HepG2 (cell line): ENCODE measurements around the gene PSMG4. TPM values are rescaled to one million over a fixed set of nuclear protein-coding genes. Genes with fewer than 3 reads are reported as not detected.
A peak's percentile ranks its signal among the peaks of the same experiment; 100 is the strongest.

Experiments used
- ATAC-seq: fragments of 200-7000 bp; cut with Tn5 transposase; 3 replicates; pipeline ENCODE4 v1.9.1; 2020; ENCODE audit warnings: mild to moderate bottlenecking, moderate library complexity
- BruUV-seq: library from RNA; stranded (reverse); fragments of 400-500 nt; replicated peaks from 2 replicates; lab custom pipeline; 2021; lab: Mats Ljungman, UMichigan
- CTCF ChIA-PET: fragments of 300-600 bp; formaldehyde crosslinking; extraction: SDS; loops from one replicate; lab custom pipeline; 2021; ENCODE audit warnings: low total read pairs, inconsistent platforms, low intra/inter-chr PET ratio; lab: Yijun Ruan, JAX
- POLR2A ChIA-PET: fragments of 350-600 bp; sonication (Branson Sonifier 250); formaldehyde crosslinking; loops from one replicate; lab custom pipeline; 2020; ENCODE audit warnings: antibody characterized with exemption, inconsistent platforms; lab: Yijun Ruan, JAX
- DNase-seq: peaks from one replicate; pipeline ENCODE4 v3.0.0-alpha.2; 2015; ENCODE audit warnings: low spot score
- FAIRE-seq: peaks from 3 replicates; lab custom pipeline; 2011; peaks lifted over from hg19 to GRCh38; lab: Jason Lieb, UNC
- H2AFZ ChIP-seq: one replicate; pipeline ENCODE4 v1.6.1; 2011; ENCODE audit warnings: low read length, inconsistent platforms
- H3K27ac ChIP-seq: fragments of 300-600 bp; 3 replicates; pipeline ENCODE4 v1.8.0; 2011; ENCODE audit warnings: mixed run types, mild to moderate bottlenecking, mixed read lengths, low read length, inconsistent platforms; ENCODE audit not compliant: insufficient read depth; ENCODE audit errors: extremely low read length
- H3K27me3 ChIP-seq, 2 experiments: fragments of 200-600 bp in 1 of 2; 2 replicates in 1 of 2; 3 replicates in 1 of 2; pipeline versions ENCODE4 v1.6.0 to v1.8.0; 2011; ENCODE audit warnings: low read length in 2 of 2, mild to moderate bottlenecking in 2 of 2, moderate library complexity in 2 of 2, inconsistent platforms in 1 of 2; ENCODE audit not compliant: insufficient read depth in 2 of 2, control insufficient read depth in 1 of 2
- H3K36me3 ChIP-seq, 2 experiments: fragments of 200-600 bp in 1 of 2; replicated peaks in 1 of 2; 2 replicates in 1 of 2; 3 replicates in 1 of 2; pipeline versions ENCODE4 v1.5.1 to v1.8.0; 2011; ENCODE audit warnings: low read length in 2 of 2, inconsistent platforms in 1 of 2; ENCODE audit not compliant: insufficient read depth in 2 of 2, control insufficient read depth in 1 of 2
- H3K4me1 ChIP-seq: 2 replicates; pipeline ENCODE4 v1.5.1; 2012; ENCODE audit warnings: low read length, inconsistent platforms; ENCODE audit not compliant: insufficient read depth
- H3K4me2 ChIP-seq: 2 replicates; pipeline ENCODE4 v1.6.0; 2011; ENCODE audit warnings: low read depth, low read length, inconsistent platforms
- H3K4me3 ChIP-seq, 3 experiments: fragments of 200-600 bp in 1 of 3; sonication (generic), shearing (Covaris generic) in 1 of 3; replicated peaks in 1 of 3; 2 replicates each; pipeline ENCODE4 v1.5.1; 2011 to 2016; ENCODE audit warnings: low read length in 3 of 3, inconsistent platforms in 2 of 3, low read depth in 2 of 3, mild to moderate bottlenecking in 2 of 3, control low read depth in 1 of 3, mixed read lengths in 1 of 3; ENCODE audit not compliant: insufficient read depth in 1 of 3
- H3K79me2 ChIP-seq: one replicate; pipeline ENCODE4 v1.6.1; 2011; ENCODE audit warnings: low read length, inconsistent platforms; ENCODE audit not compliant: insufficient read depth
- H3K9ac ChIP-seq: 2 replicates; pipeline ENCODE4 v1.6.0; 2011; ENCODE audit warnings: mild to moderate bottlenecking, low read depth, low read length, inconsistent platforms; ENCODE audit not compliant: insufficient read depth
- H3K9me3 ChIP-seq: 2 replicates; pipeline ENCODE4 v1.5.1; 2012; ENCODE audit warnings: mild to moderate bottlenecking, low read length
- H4K20me1 ChIP-seq: 2 replicates; pipeline ENCODE4 v1.6.0; 2011; ENCODE audit warnings: inconsistent platforms, mild to moderate bottlenecking, low read length, moderate library complexity; ENCODE audit not compliant: insufficient read depth
- BHLHE40 ChIP-seq: IDR thresholded peaks from 2 replicates; pipeline ENCODE4 v1.6.1; 2011; ENCODE audit warnings: low read length, improper control_type of control experiment
- CBX2 ChIP-seq, 2 experiments: fragments of 200-600 bp in 1 of 2; sonication (generic); formaldehyde crosslinking in 1 of 2; IDR thresholded peaks; 2 replicates each; pipeline versions ENCODE4 v1.7.0 to v1.8.1; 2018 to 2022; ENCODE audit warnings: low read depth in 2 of 2, low read length in 1 of 2, mild to moderate bottlenecking in 1 of 2, missing genetic modification reagents in 1 of 2
- CBX5 ChIP-seq: sonication (generic); formaldehyde crosslinking; IDR thresholded peaks from 2 replicates; pipeline ENCODE4 v1.4.0; 2020; ENCODE audit warnings: missing genetic modification reagents, borderline replicate concordance
- CEBPB ChIP-seq: IDR thresholded peaks from 2 replicates; pipeline ENCODE4 v1.6.1; 2011; ENCODE audit warnings: low read depth, low read length, improper control_type of control experiment, borderline replicate concordance
- CHD4 ChIP-seq: fragments of 200-600 bp; sonication (generic); IDR thresholded peaks from 2 replicates; pipeline ENCODE4 v1.7.0; 2017; ENCODE audit warnings: mild to moderate bottlenecking, low read length, borderline replicate concordance
- JUNB ChIP-seq: sonication (generic); formaldehyde crosslinking; IDR thresholded peaks from 2 replicates; pipeline ENCODE4 v1.8.0; 2022; ENCODE audit warnings: missing genetic modification reagents, mild to moderate bottlenecking, borderline replicate concordance
- KDM2A ChIP-seq: sonication (generic); formaldehyde crosslinking; IDR thresholded peaks from 2 replicates; pipeline ENCODE4 v1.4.0; 2020; ENCODE audit warnings: low read depth, missing genetic modification reagents, borderline replicate concordance
- KLF11 ChIP-seq: IDR thresholded peaks from 2 replicates; pipeline ENCODE4 v1.6.1; 2016; ENCODE audit warnings: missing compliant biosample characterization
- KLF13 ChIP-seq: sonication (generic); formaldehyde crosslinking; IDR thresholded peaks from 2 replicates; pipeline ENCODE4 v1.4.0; 2020; ENCODE audit warnings: mild to moderate bottlenecking, missing genetic modification reagents
- PHF5A ChIP-seq: IDR thresholded peaks from one replicate; pipeline ENCODE4 v1.6.1; 2018; ENCODE audit warnings: low read depth, missing genetic modification reagents; ENCODE audit not compliant: unreplicated experiment
- POLR2AphosphoS2 ChIP-seq: IDR thresholded peaks from 2 replicates; pipeline ENCODE4 v1.6.1; 2011; ENCODE audit warnings: low read depth, low read length, improper control_type of control experiment
- RNF2 ChIP-seq: fragments of 450-650 bp; conservative IDR thresholded peaks from 2 replicates; pipeline ENCODE4 v1.6.1; 2016; ENCODE audit warnings: low read depth
- SP2 ChIP-seq: sonication (generic); formaldehyde crosslinking; IDR thresholded peaks from 2 replicates; pipeline ENCODE4 v1.5.1; 2020; ENCODE audit warnings: mild to moderate bottlenecking, missing genetic modification reagents
- TAF15 ChIP-seq: fragments of 200-400 bp; formaldehyde crosslinking; IDR thresholded peaks from one replicate; pipeline ENCODE4 v1.6.1; 2018; ENCODE audit warnings: mild to moderate bottlenecking, low read depth, low read length; ENCODE audit not compliant: poor library complexity, severe bottlenecking
- TRIM24 ChIP-seq: sonication (generic); formaldehyde crosslinking; IDR thresholded peaks from 2 replicates; pipeline ENCODE4 v1.8.0; 2022; ENCODE audit warnings: mild to moderate bottlenecking, missing genetic modification reagents
- ZNF543 ChIP-seq: sonication (generic); formaldehyde crosslinking; IDR thresholded peaks from 2 replicates; pipeline ENCODE4 v1.4.0; 2020; ENCODE audit warnings: mild to moderate bottlenecking, missing genetic modification reagents
- ZNF678 ChIP-seq: sonication (generic); formaldehyde crosslinking; IDR thresholded peaks from 2 replicates; pipeline ENCODE4 v1.4.0; 2020; ENCODE audit warnings: mild to moderate bottlenecking, missing genetic modification reagents
- ZNF841 ChIP-seq: sonication (generic); formaldehyde crosslinking; IDR thresholded peaks from 2 replicates; pipeline ENCODE4 v1.8.1; 2023; ENCODE audit warnings: missing genetic modification reagents, borderline replicate concordance
- ZNF878 ChIP-seq: sonication (generic); formaldehyde crosslinking; IDR thresholded peaks from 2 replicates; pipeline ENCODE4 v1.8.1; 2023; ENCODE audit warnings: mild to moderate bottlenecking, missing genetic modification reagents, moderate library complexity
- WGBS: methylation state at CpG from one replicate; pipeline ENCODE4 v1.1.6; 2017; ENCODE audit warnings: low lambda C conversion rate; 5-methylcytosine and 5-hydroxymethylcytosine counted together
- in situ Hi-C: cut with HindIII; loops from 2 replicates; pipeline ENCODE4 v1.10.0; 2017; ENCODE audit warnings: low pct_unique_long_range_greater_than_20kb; ENCODE audit not compliant: extremely low pct_ligation_motif_present
- intact Hi-C: fragments of 100-400 bp; cut with micrococcal nuclease; formaldehyde crosslinking; loops from one replicate; pipeline ENCODE4 v1.10.0; 2022; ENCODE audit not compliant: unreplicated experiment
- polyA plus RNA-seq, 8 experiments: library from polyadenylated mRNA; depleted of rRNA in 3 of 8; stranded (reverse) in 7 of 8; unstranded in 1 of 8; fragments of >200 nt; fragmentation: Illumina TruSeq in 4 of 8; extraction: Trizol in 4 of 8; gene quantifications; 2 replicates each; pipeline versions ENCODE4 v1.2.1 to v1.2.3, GENCODE V29; 2011 to 2016; ENCODE audit warnings: low read depth in 4 of 8, missing spikeins in 1 of 8, mixed read lengths in 1 of 8; ENCODE audit not compliant: insufficient read depth in 1 of 8
- total RNA-seq, 5 experiments: library from RNA; depleted of rRNA; stranded (reverse); fragments of >200 nt; fragmentation: Illumina TruSeq; extraction: Trizol; gene quantifications; 2 replicates each; pipeline ENCODE4 v1.2.3, GENCODE V29; 2016; ENCODE audit warnings: low read depth in 1 of 5
- TF ChIP-seq, protein P1 (sequence below): IDR thresholded peaks from 2 replicates; pipeline ENCODE4 v1.6.1; 2018; ENCODE audit warnings: missing genetic modification reagents
- TF ChIP-seq, protein P2 (sequence below): sonication (generic); formaldehyde crosslinking; IDR thresholded peaks from 2 replicates; pipeline ENCODE4 v1.5.1; 2020; ENCODE audit warnings: missing genetic modification reagents, mild to moderate bottlenecking, borderline replicate concordance
- TF ChIP-seq, protein P3 (sequence below): sonication (generic); formaldehyde crosslinking; IDR thresholded peaks from 2 replicates; pipeline ENCODE4 v1.4.0; 2020; ENCODE audit warnings: mild to moderate bottlenecking, missing genetic modification reagents

Gene PSMG4
- total and polyA plus RNA-seq, 2 of the 13 experiments (the other 11 are each of a cell fraction or from before 2014, with no cell fraction given), result 28.5 to 32.8 TPM

DNA sequence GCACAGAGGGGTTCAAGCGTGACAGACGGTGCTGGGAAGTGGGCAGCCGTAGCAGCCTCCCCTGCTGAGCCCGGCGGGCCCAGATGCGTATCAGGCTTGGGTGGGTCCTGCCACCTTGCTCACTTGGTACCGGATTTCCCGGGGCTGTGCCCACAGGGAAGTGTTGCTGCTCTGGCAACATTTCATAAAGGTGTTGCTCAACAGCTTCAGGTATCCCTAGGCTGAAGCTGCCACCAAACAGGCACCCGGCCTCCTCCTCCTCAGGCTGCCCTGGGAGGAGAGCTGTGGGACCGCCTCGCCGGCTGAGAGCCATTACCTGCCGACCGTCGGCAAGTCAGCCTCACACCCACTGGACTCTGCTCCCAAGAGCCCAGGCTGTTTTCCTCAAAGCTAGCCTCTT is 11.5 kb downstream of the PSMG4 start:
- Histone ChIP-seq H3K4me1 (no peaks in the 10 kb centered on the region), H3K79me2 (peaks cover 5% of the 10 kb centered on the region), H3K36me3 (peaks cover 26 to 70% of the 10 kb centered on the region in 2 experiments), H3K4me3 (no peak overlapping the region), H2AFZ (no peak overlapping the region), H3K9ac (no peak overlapping the region), H4K20me1 (peaks cover 7% of the 10 kb centered on the region; the same call in 1 of the 2 replicates), H3K4me2 (no peak overlapping the region), H3K27me3 (no peaks in the 10 kb centered on the region), H3K9me3 (no peaks in the 10 kb centered on the region), H3K27ac (no peak overlapping the region)
- intact Hi-C loops, result no loop called here
- in situ Hi-C loops, result loop anchor here (10.0 kb wide), 1 partner anchor 245 kb away; no protein-coding TSS in a partner anchor
- BruUV-seq, result no TSS peak
- 84% methylated on average over 8 of the region's 15 CpGs for WGBS
- ATAC-seq, result peak; percentile 2; the same call in 1 of the 3 replicates
- no peak for FAIRE-seq
- DNase-seq, result no peak
- ChIA-PET POLR2A (interaction anchor here (1.4 kb wide), 1 partner anchor 11 kb away, joined by 8 read pairs; the partner anchor contains the start of gene PSMG4), CTCF (no interaction called here)
- TF ChIP-seq TRIM24 (CRISPR knock-in tag) (no peak), RNF2 (no peak), POLR2AphosphoS2 (no peak), BHLHE40 (no peak), ZNF878 (CRISPR knock-in tag) (0 out of 2 replicates have a peak, but pooled peaks have one; percentile 29), CBX2 (IDR thresholded peaks at IDR 0.05; ENCODE audit: low read depth, low read length) (no peak), CBX2 (CRISPR knock-in tag; IDR thresholded peaks at IDR 0.05; ENCODE audit: low read depth) (no peak), KDM2A (CRISPR knock-in tag) (0 out of 2 replicates have a peak, but pooled peaks have one; percentile 17), KLF11 (CRISPR knock-in tag) (no peak), CHD4 (no peak), KLF13 (no peak), CBX5 (CRISPR knock-in tag) (no peak), CEBPB (peak; percentile 57; the same call in 1 of the 2 replicates), SP2 (no peak), PHF5A (CRISPR knock-in tag) (no peak), JUNB (CRISPR knock-in tag) (no peak), ZNF841 (CRISPR knock-in tag) (no peak), ZNF543 (no peak), ZNF678 (CRISPR knock-in tag) (no peak), TAF15 (no peak)
- TF ChIP-seq, protein P1, sequence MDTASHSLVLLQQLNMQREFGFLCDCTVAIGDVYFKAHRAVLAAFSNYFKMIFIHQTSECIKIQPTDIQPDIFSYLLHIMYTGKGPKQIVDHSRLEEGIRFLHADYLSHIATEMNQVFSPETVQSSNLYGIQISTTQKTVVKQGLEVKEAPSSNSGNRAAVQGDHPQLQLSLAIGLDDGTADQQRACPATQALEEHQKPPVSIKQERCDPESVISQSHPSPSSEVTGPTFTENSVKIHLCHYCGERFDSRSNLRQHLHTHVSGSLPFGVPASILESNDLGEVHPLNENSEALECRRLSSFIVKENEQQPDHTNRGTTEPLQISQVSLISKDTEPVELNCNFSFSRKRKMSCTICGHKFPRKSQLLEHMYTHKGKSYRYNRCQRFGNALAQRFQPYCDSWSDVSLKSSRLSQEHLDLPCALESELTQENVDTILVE (CRISPR knock-in tag), result no peak
- TF ChIP-seq, protein P2, sequence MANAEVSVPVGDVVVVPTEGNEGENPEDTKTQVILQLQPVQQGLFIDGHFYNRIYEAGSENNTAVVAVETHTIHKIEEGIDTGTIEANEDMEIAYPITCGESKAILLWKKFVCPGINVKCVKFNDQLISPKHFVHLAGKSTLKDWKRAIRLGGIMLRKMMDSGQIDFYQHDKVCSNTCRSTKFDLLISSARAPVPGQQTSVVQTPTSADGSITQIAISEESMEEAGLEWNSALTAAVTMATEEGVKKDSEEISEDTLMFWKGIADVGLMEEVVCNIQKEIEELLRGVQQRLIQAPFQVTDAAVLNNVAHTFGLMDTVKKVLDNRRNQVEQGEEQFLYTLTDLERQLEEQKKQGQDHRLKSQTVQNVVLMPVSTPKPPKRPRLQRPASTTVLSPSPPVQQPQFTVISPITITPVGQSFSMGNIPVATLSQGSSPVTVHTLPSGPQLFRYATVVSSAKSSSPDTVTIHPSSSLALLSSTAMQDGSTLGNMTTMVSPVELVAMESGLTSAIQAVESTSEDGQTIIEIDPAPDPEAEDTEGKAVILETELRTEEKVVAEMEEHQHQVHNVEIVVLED (CRISPR knock-in tag), result no peak
- TF ChIP-seq, protein P3, sequence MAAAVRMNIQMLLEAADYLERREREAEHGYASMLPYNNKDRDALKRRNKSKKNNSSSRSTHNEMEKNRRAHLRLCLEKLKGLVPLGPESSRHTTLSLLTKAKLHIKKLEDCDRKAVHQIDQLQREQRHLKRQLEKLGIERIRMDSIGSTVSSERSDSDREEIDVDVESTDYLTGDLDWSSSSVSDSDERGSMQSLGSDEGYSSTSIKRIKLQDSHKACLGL (CRISPR knock-in tag), result no peak
